Activated CD4-positive, alpha-beta memory T cell treated with anti-CD3 and anti-CD28 coated beads for 36 hours (primary cell): ENCODE results near the gene PVRIG. TPM values are rescaled to one million over a fixed set of nuclear protein-coding genes. Genes with fewer than 3 reads are reported as not detected.
"Not testable (repeated sequence)": the region's sequence is repeated elsewhere in the genome, so short reads cannot be mapped to it uniquely, and the experiment has no call there.

Experiments used
- CTCF ChIA-PET: fragments of 350-600 bp; sonication (Branson Sonifier 250); formaldehyde crosslinking; loops from one replicate; lab custom pipeline; 2021; ENCODE audit warnings: antibody characterized with exemption, inconsistent platforms; lab: Charles Lee
- POLR2A ChIA-PET: fragments of 350-600 bp; sonication (Branson Sonifier 250); formaldehyde crosslinking; loops from one replicate; lab custom pipeline; 2021; ENCODE audit warnings: antibody characterized with exemption; lab: Charles Lee
- DNase-seq: peaks from one replicate; pipeline ENCODE4 v3.0.0-alpha.2; 2020
- H3K27ac Mint-ChIP-seq: one replicate; pipeline ENCODE4 v1.8.0; 2021; ENCODE audit warnings: mixed read lengths
- H3K27me3 Mint-ChIP-seq: one replicate; pipeline ENCODE4 v1.8.0; 2021; ENCODE audit warnings: mixed read lengths
- H3K36me3 Mint-ChIP-seq: one replicate; pipeline ENCODE4 v1.8.0; 2021; ENCODE audit warnings: mixed read lengths
- H3K4me1 Mint-ChIP-seq: one replicate; pipeline ENCODE4 v1.8.0; 2021; ENCODE audit warnings: low read depth, mixed read lengths
- H3K4me3 Mint-ChIP-seq: one replicate; pipeline ENCODE4 v1.8.0; 2021; ENCODE audit warnings: mild to moderate bottlenecking, mixed read lengths
- H3K9me3 Mint-ChIP-seq: one replicate; pipeline ENCODE4 v1.8.0; 2021; ENCODE audit warnings: mixed read lengths
- intact Hi-C: fragments of 100-400 bp; cut with micrococcal nuclease; formaldehyde crosslinking; loops from one replicate; pipeline ENCODE4 v1.15.1; 2023
- total RNA-seq, 2 experiments: library from RNA; stranded (reverse); gene quantifications; one replicate each; pipeline ENCODE4 v1.2.3, GENCODE V29; 2021

The PVRIG gene
- total RNA-seq, 2 experiments from 2014 or later, result 21.0 to 21.2 TPM

DNA sequence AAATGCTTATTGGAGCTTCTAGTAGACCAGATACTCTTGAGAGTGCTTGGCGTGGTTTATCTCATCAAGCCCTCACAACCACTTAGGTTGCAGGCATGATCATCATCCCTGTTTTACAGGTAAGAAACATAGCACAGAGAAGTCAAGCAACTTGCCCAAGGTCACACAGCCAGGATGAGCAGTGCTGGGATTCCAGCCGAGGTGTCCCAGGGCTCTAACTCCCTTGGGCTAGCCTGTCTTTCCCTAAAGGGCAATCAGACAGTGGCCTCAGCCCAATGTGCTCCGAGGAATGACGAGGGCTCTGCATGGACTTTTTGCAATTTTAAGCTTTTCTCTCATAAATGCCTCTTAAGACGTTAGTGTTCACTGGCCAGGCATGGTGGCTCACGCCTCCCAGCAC lies 47.9 kb downstream of the PVRIG start:
- intact Hi-C loops, result no loop called here
- Mint-ChIP-seq H3K4me3 (no peak overlapping the region), H3K4me1 (peaks cover 8% of the 10 kb centered on the region), H3K27me3 (no peaks in the 10 kb centered on the region), H3K36me3 (no peaks in the 10 kb centered on the region), H3K27ac (no peak overlapping the region), H3K9me3 (no peaks in the 10 kb centered on the region)
- ChIA-PET CTCF (interaction anchor here (1.0 kb wide), 1 partner anchor 140 kb away, joined by 3 read pairs; no protein-coding TSS in a partner anchor), POLR2A (no interaction called here)
- DNase-seq, result no peak

- intact Hi-C loops, H3K27me3 Mint-ChIP-seq, H3K4me1 Mint-ChIP-seq, DNase-seq, H3K4me3 Mint-ChIP-seq, H3K36me3 Mint-ChIP-seq, H3K9me3 Mint-ChIP-seq, H3K27ac Mint-ChIP-seq, POLR2A ChIA-PET: not testable (repeated sequence)
- CTCF ChIA-PET, result interaction anchor here (0.8 to 1.0 kb wide), 2 partner anchors 76 to 139 kb away, joined by 3 to 4 read pairs; no protein-coding TSS in a partner anchor
Measured at GRCh38 chr7:100268882-100269281, 49.1 kb downstream of the PVRIG start.

- H3K4me3 Mint-ChIP-seq, H3K27me3 Mint-ChIP-seq, H3K27ac Mint-ChIP-seq, H3K4me1 Mint-ChIP-seq, H3K9me3 Mint-ChIP-seq, POLR2A ChIA-PET, DNase-seq, H3K36me3 Mint-ChIP-seq: not testable (repeated sequence)
- CTCF ChIA-PET, result interaction anchor here (0.8 kb wide), 1 partner anchor 75 kb away, joined by 4 read pairs; no protein-coding TSS in a partner anchor
- intact Hi-C loops, result loop anchor here (5.0 to 10.0 kb wide), 3 partner anchors 47 to 98 kb away; no protein-coding TSS in a partner anchor
Measured at GRCh38 chr7:100269306-100270045, 49.7 kb downstream of the PVRIG start.

DNA sequence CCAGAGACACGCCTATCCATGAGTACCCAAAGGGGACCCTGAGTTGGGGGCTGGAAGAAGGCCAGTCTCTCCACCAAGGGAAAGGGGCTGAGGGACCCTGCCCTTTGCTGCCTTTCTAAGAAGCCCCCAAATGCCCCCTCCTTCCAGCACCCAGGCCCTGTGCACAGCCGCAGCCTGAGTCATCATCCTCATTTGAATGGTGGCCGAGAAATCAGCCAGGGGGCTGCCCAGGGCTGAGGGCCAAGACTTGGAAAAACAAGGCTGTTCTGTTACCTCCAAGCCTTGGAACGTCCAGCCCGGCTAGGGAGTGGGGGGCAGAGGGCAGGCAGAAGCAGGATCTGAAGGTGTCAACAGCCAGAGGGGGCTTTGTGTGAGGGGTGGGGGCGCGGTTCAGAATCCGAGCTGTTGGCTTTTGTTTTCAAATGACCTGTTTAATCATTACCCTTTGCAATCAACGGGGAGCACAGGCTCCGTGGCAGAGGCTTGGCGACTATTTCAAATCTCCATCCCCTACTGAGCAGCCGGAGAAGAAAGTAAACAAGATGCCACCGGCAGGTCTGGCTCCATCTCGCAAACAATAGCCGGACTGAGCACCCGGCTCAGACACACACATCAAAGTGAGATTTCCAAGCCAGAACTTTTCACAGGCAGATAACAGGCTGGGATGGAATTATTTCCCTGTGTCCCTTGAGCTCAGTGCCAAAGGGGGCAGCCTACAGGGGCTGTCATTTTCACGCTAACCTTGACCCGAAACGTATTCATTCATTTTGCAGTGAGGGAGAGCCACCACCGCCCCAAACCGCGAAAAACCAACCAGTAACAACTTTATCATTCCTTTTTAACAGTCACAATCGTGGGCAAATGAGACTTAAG lies 50.5 kb downstream of the PVRIG start:
- DNase-seq, H3K9me3 Mint-ChIP-seq, H3K27me3 Mint-ChIP-seq, H3K27ac Mint-ChIP-seq, H3K4me1 Mint-ChIP-seq, POLR2A ChIA-PET, H3K36me3 Mint-ChIP-seq, CTCF ChIA-PET: not testable (repeated sequence)
- intact Hi-C loops, result loop anchor here (5.0 to 10.0 kb wide), 3 partner anchors 48 to 97 kb away; no protein-coding TSS in a partner anchor
- peak overlapping the region; percentile 71 for H3K4me3 Mint-ChIP-seq

Other genes with a start within 250 kb of the PVRIG start
- not detected for gene AZGP1, start 243.9 kb upstream of the PVRIG start, total RNA-seq
- 10 to 100 TPM; 49.1 to 50.6 TPM for gene ZKSCAN1, start 204.4 kb upstream of the PVRIG start, total RNA-seq
- gene ZSCAN21, start 170.2 kb upstream of the PVRIG start, total RNA-seq, result 1 to 10 TPM; 6.2 TPM
- 10 to 100 TPM; 18.0 to 18.6 TPM for gene ZNF3, start 138.2 kb upstream of the PVRIG start, total RNA-seq
- gene COPS6, start 131.0 kb upstream of the PVRIG start, total RNA-seq, result 10 to 100 TPM; 93.1 to 98.2 TPM
- 100 to 1,000 TPM; 393 to 398 TPM for gene MCM7, start 118.6 kb upstream of the PVRIG start, total RNA-seq
- gene AP4M1, start 118.3 kb upstream of the PVRIG start, total RNA-seq, result 10 to 100 TPM; 11.3 to 12.2 TPM
- 10 to 100 TPM; 54.3 to 63.7 TPM for gene TAF6, start 100.6 kb upstream of the PVRIG start, total RNA-seq
- gene CNPY4, start 100.3 kb upstream of the PVRIG start, total RNA-seq, result 10 to 100 TPM; 11.9 to 12.4 TPM
- 1 to 10 TPM; 2.3 to 3.4 TPM for gene MBLAC1, start 93.0 kb upstream of the PVRIG start, total RNA-seq
- 100 to 1,000 TPM; 136 to 151 TPM for gene LAMTOR4, start 71.0 kb upstream of the PVRIG start, total RNA-seq
- 10 to 100 TPM; 17.9 to 19.7 TPM for gene TRAPPC14, start 61.2 kb upstream of the PVRIG start, total RNA-seq
- 1 to 10 TPM; 2.4 to 2.8 TPM for gene GAL3ST4, start 51.3 kb upstream of the PVRIG start, total RNA-seq
- gene GPC2, start 42.6 kb upstream of the PVRIG start, total RNA-seq, result 1 to 10 TPM; 4.8 to 5.5 TPM
- 10 to 100 TPM; 20.8 to 20.9 TPM for gene STAG3, start 42.0 kb upstream of the PVRIG start, total RNA-seq
- not detected for gene SPDYE3, start 87.8 kb downstream of the PVRIG start, total RNA-seq
- 10 to 100 TPM; 27.4 to 30.2 TPM for gene PILRB, start 138.2 kb downstream of the PVRIG start, total RNA-seq
- under 1 TPM; 0.31 to 0.76 TPM for gene PILRA, start 153.5 kb downstream of the PVRIG start, total RNA-seq
- gene ZCWPW1, start 208.8 kb downstream of the PVRIG start, total RNA-seq, result 1 to 10 TPM; 3.9 to 4.0 TPM
- 10 to 100 TPM; 41.3 to 42.0 TPM for gene MEPCE, start 209.9 kb downstream of the PVRIG start, total RNA-seq
- 10 to 100 TPM; 76.0 to 76.5 TPM for gene PPP1R35, start 216.5 kb downstream of the PVRIG start, total RNA-seq
- gene SPACDR, start 244.3 kb downstream of the PVRIG start, total RNA-seq, result 1 to 10 TPM; 3.5 to 3.9 TPM